NCI-H187 treated with DMSO at 0.1 percent for 48 hours (cell line): Measurements from ENCODE around the gene NEURL3.
"Not testable (repeated sequence)": the region's sequence is repeated elsewhere in the genome, so short reads cannot be mapped to it uniquely, and the experiment has no call there.

ENCODE experiments used
- DNase-seq: peaks from one replicate; lab custom pipeline; 2025; lab: John Stamatoyannopoulos, UW

The NEURL3 gene

GRCh38 chr2:96505231-96505889 is at the start of gene NEURL3:
TSS of gene NEURL3 (minus strand) at chr2:96505357. CDS start at chr2:96505286, 71 bp downstream.
- DNase-seq, result no peak

GRCh38 chr2:96554293-96555145 is 49.4 kb upstream of the NEURL3 start:
- no peak for DNase-seq

- not testable (repeated sequence) for DNase-seq
Observed at GRCh38 chr2:96553957-96554292, 48.8 kb upstream of the NEURL3 start.

- DNase-seq, result no peak
Observed at GRCh38 chr2:96553176-96553956, 48.2 kb upstream of the NEURL3 start.

- DNase-seq, result no peak
Observed at GRCh38 chr2:96552315-96553175, 47.4 kb upstream of the NEURL3 start.

GRCh38 chr2:96551605-96552314 is 46.6 kb upstream of the NEURL3 start:
- DNase-seq, result no peak

GRCh38 chr2:96550787-96551604 is 45.8 kb upstream of the NEURL3 start:
- no peak for DNase-seq

- DNase-seq, result no peak
Observed at GRCh38 chr2:96549967-96550786, 45.0 kb upstream of the NEURL3 start.

- DNase-seq, result no peak
Observed at GRCh38 chr2:96549466-96549785, 44.3 kb upstream of the NEURL3 start.

- no peak for DNase-seq
Observed at GRCh38 chr2:96548558-96549465, 43.7 kb upstream of the NEURL3 start.

- DNase-seq, result no peak
Observed at GRCh38 chr2:96547731-96548171, 42.6 kb upstream of the NEURL3 start.

GRCh38 chr2:96547203-96547641 is 42.1 kb upstream of the NEURL3 start:
- no peak for DNase-seq

GRCh38 chr2:96546797-96547196 is 41.6 kb upstream of the NEURL3 start:
- no peak for DNase-seq

GRCh38 chr2:96546321-96546720 is 41.2 kb upstream of the NEURL3 start:
- DNase-seq, result no peak

- DNase-seq, result no peak
Observed at GRCh38 chr2:96542357-96542977, 37.3 kb upstream of the NEURL3 start.

GRCh38 chr2:96541398-96542152 is 36.4 kb upstream of the NEURL3 start:
- no peak for DNase-seq

- no peak for DNase-seq
Observed at GRCh38 chr2:96540136-96540535, 35.0 kb upstream of the NEURL3 start.
